Activated CD4-positive, alpha-beta T cell treated with anti-CD3 and anti-CD28 coated beads, Interleukin-2, amount 50 U/mL, for 24 hours (primary cell): ENCODE measurements around the gene LCNL1.
"Not testable (repeated sequence)": the region's sequence is repeated elsewhere in the genome, so short reads cannot be mapped to it uniquely, and the experiment has no call there.

Experiments used
- DNase-seq, 2 donors: peaks; one replicate each; pipeline ENCODE4 v3.0.0-alpha.2; 2020; ENCODE audit warnings: low read depth in 1 of 2, low spot score in 1 of 2

The LCNL1 gene

GRCh38 chr9:136991993-136992818 is 9.4 kb downstream of the LCNL1 start, which contains the start of gene PAXX:
Gene PAXX, plus strand, starts transcription at chr9:136992422. Its CDS starts 22 bp downstream, at chr9:136992444.
- DNase-seq = peak; percentile 87

GRCh38 chr9:136992819-136993369 is 10.1 kb downstream of the LCNL1 start:
- DNase-seq = no peak

- no peak for DNase-seq
Measured at GRCh38 chr9:136994180-136994887, 11.5 kb downstream of the LCNL1 start.

- no peak for DNase-seq
Measured at GRCh38 chr9:136994888-136995230, 12.1 kb downstream of the LCNL1 start.

GRCh38 chr9:136995362-136995761 is 12.6 kb downstream of the LCNL1 start:
- DNase-seq = no peak

- no peak for DNase-seq
Measured at GRCh38 chr9:136995772-136996311, 13.0 kb downstream of the LCNL1 start.

GRCh38 chr9:136996361-136997292 is 13.8 kb downstream of the LCNL1 start, which contains the start of gene CLIC3:
Gene CLIC3, minus strand, starts transcription at chr9:136996568. Its CDS starts 25 bp downstream, at chr9:136996543.
- DNase-seq = no peak

- no peak for DNase-seq
Measured at GRCh38 chr9:136997371-136997770, 14.6 kb downstream of the LCNL1 start.

GRCh38 chr9:136997830-136998234 is 15.0 kb downstream of the LCNL1 start:
- DNase-seq = no peak

GRCh38 chr9:137000177-137000930 is 17.6 kb downstream of the LCNL1 start:
- DNase-seq = no peak

GRCh38 chr9:137001857-137002645 is 19.3 kb downstream of the LCNL1 start:
- DNase-seq = no peak

- DNase-seq = no peak
Measured at GRCh38 chr9:137002646-137003041, 19.9 kb downstream of the LCNL1 start.

- DNase-seq = not testable (repeated sequence)
Measured at GRCh38 chr9:137004285-137004684, 21.5 kb downstream of the LCNL1 start.

GRCh38 chr9:137006116-137007003 is 23.6 kb downstream of the LCNL1 start:
- DNase-seq = no peak

GRCh38 chr9:137007108-137007815 is 24.5 kb downstream of the LCNL1 start:
- DNase-seq = no peak

- DNase-seq = no peak
Measured at GRCh38 chr9:137007816-137008270, 25.1 kb downstream of the LCNL1 start.

- DNase-seq = no peak
Measured at GRCh38 chr9:137008312-137008711, 25.5 kb downstream of the LCNL1 start.
